ENCODE results near the gene CLDN17. TPM values are rescaled to one million over a fixed set of nuclear protein-coding genes. Genes with fewer than 3 reads are reported as not detected.

CLDN17 gene
- total RNA-seq, 4 donors from 2014 or later, result not detected

GRCh38 chr21:30129246-30129645 is 37.4 kb downstream of the CLDN17 start:
- no peak for TF ChIP-seq CTCF (IDR thresholded peaks at IDR 0.05)
- TF ChIP-seq POLR2AphosphoS5 (IDR thresholded peaks at IDR 0.05), result no peak
- TF ChIP-seq EP300 (IDR thresholded peaks at IDR 0.05), result no peak
- TF ChIP-seq POLR2A (IDR thresholded peaks at IDR 0.05), result no peak
- Histone ChIP-seq H3K27ac (no peak overlapping the region), H3K9me3 (no peaks in the 10 kb centered on the region), H3K4me1 (no peaks in the 10 kb centered on the region), H3K36me3 (no peaks in the 10 kb centered on the region), H3K27me3 (no peaks in the 10 kb centered on the region), H3K4me3 (no peak overlapping the region)
- no peak for DNase-seq (ENCODE audit: low spot score in 2 of 2)
- WGBS, result 94% methylated on average over 18 of the region's 18 CpGs

- no peaks in the 10 kb centered on the region for H3K4me1 ChIP-seq
- TF ChIP-seq POLR2AphosphoS5 (IDR thresholded peaks at IDR 0.05) (no peak), CTCF (IDR thresholded peaks at IDR 0.05) (no peak), POLR2A (IDR thresholded peaks at IDR 0.05) (no peak), EP300 (IDR thresholded peaks at IDR 0.05) (no peak)
- H3K36me3 ChIP-seq, result no peaks in the 10 kb centered on the region
- no peak overlapping the region for H3K27ac ChIP-seq
- H3K27me3 ChIP-seq, result no peaks in the 10 kb centered on the region
- no peak for DNase-seq (ENCODE audit: low spot score in 2 of 2)
- no peak overlapping the region for H3K4me3 ChIP-seq
- H3K9me3 ChIP-seq, result no peaks in the 10 kb centered on the region
Observed at GRCh38 chr21:30126576-30126975, 40.0 kb downstream of the CLDN17 start.

GRCh38 chr21:30117631-30118030 is 49.0 kb downstream of the CLDN17 start:
- H3K36me3 ChIP-seq, result no peaks in the 10 kb centered on the region
- no peaks in the 10 kb centered on the region for H3K4me1 ChIP-seq
- DNase-seq (ENCODE audit: low spot score in 2 of 2), result no peak
- H3K9me3 ChIP-seq, result no peaks in the 10 kb centered on the region
- no peak overlapping the region for H3K27ac ChIP-seq
- H3K27me3 ChIP-seq, result no peaks in the 10 kb centered on the region
- WGBS, result 31% methylated on average over 2 of the region's 2 CpGs
- no peak overlapping the region for H3K4me3 ChIP-seq
- TF ChIP-seq CTCF (IDR thresholded peaks at IDR 0.05) (no peak), POLR2A (IDR thresholded peaks at IDR 0.05) (no peak), POLR2AphosphoS5 (IDR thresholded peaks at IDR 0.05) (no peak), EP300 (IDR thresholded peaks at IDR 0.05) (no peak)

- 95% methylated on average over 3 of the region's 3 CpGs for WGBS
- DNase-seq (ENCODE audit: low spot score in 2 of 2), result no peak
- Histone ChIP-seq H3K27ac (no peak overlapping the region), H3K27me3 (no peaks in the 10 kb centered on the region), H3K4me3 (no peak overlapping the region), H3K9me3 (no peaks in the 10 kb centered on the region), H3K36me3 (no peaks in the 10 kb centered on the region), H3K4me1 (no peaks in the 10 kb centered on the region)
- TF ChIP-seq POLR2A (IDR thresholded peaks at IDR 0.05) (no peak), CTCF (IDR thresholded peaks at IDR 0.05) (no peak), EP300 (IDR thresholded peaks at IDR 0.05) (no peak), POLR2AphosphoS5 (IDR thresholded peaks at IDR 0.05) (no peak)
Observed at GRCh38 chr21:30116479-30116878, 50.1 kb downstream of the CLDN17 start.

Other genes with a start within 250 kb of the CLDN17 start
- gene GRIK1, start 226.8 kb downstream of the CLDN17 start, total RNA-seq, result under 1 TPM; 0.13 to 0.97 (median 0.38) TPM
- 10 to 100 TPM; 16.5 to 35.9 (median 19.7) TPM for gene CLDN8, start 49.3 kb upstream of the CLDN17 start, total RNA-seq
- 1 to 10 TPM in 2 of 4 donors, under 1 TPM in 1, not detected in 1; 0.47 to 9.7 (median 4.5) TPM for gene KRTAP24-1, start 116.1 kb upstream of the CLDN17 start, total RNA-seq
- not detected for gene KRTAP25-1, start 122.7 kb upstream of the CLDN17 start, total RNA-seq
- 10 to 100 TPM in 1 of 4 donors, 1 to 10 TPM in 2, not detected in 1; 3.4 to 15.0 (median 3.9) TPM for gene KRTAP26-1, start 153.5 kb upstream of the CLDN17 start, total RNA-seq
- gene KRTAP27-1, start 170.9 kb upstream of the CLDN17 start, total RNA-seq, result not detected
- not detected for gene KRTAP23-1, start 181.8 kb upstream of the CLDN17 start, total RNA-seq
- gene KRTAP13-2, start 205.5 kb upstream of the CLDN17 start, total RNA-seq, result 10 to 100 TPM in 1 of 4 donors, not detected in 3; 10.7 TPM
- 1 to 10 TPM in 1 of 4 donors, not detected in 3; 9.5 TPM for gene KRTAP13-1, start 229.2 kb upstream of the CLDN17 start, total RNA-seq